Measurements from ENCODE around the gene ITK.

ITK gene

DNA sequence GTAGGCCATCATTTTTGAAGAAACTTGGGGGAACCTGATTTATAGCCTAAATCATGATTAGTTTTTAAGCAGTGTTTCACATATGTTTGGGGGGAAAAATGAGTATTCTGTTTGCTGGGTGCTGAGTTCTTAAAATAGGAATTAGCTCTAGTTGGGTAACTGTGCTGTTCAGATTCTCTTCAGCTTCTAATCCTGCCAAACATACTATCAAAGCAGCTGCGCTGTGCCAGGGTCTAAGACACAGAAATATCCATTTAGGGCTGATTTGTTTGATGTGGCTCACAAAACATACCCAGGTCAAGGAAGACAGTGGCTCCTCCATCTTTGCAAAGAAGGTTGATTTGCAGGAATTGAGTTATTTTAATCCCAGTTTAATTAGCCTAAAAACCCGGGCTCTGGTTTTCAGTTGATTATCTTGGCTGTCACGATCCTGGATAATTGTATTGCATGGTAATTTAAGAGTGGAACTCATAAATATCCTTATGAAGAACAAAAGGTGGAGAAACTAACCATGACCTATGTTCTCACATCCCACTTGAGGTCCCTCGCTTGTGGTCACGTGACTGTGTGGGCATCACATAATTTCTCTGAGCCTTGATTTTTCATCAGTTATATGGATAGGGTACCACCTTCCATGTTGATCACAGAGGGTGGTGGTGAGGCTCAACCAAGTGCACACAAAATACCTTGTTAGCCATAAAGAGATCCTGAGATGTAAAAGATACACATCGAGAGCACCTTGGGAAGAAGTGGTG is 104.0 kb downstream of the ITK start:
- peaks cover 71% of the 10 kb centered on the region for H3K36me3 ChIP-seq
- no peak overlapping the region for H3K4me2 ChIP-seq
- H3K9me3 ChIP-seq = no peaks in the 10 kb centered on the region
- no peak overlapping the region for H3K9ac ChIP-seq
- no peaks in the 10 kb centered on the region for H3K27me3 ChIP-seq
- peaks cover 32% of the 10 kb centered on the region for H3K4me1 ChIP-seq
- H3K27ac ChIP-seq = no peak overlapping the region
- TF ChIP-seq Cebpa-rat (IDR thresholded peaks at IDR 0.05) = no peak
- no peak overlapping the region for H3K4me3 ChIP-seq
- peaks cover 99% of the 10 kb centered on the region for H4K20me1 ChIP-seq

DNA sequence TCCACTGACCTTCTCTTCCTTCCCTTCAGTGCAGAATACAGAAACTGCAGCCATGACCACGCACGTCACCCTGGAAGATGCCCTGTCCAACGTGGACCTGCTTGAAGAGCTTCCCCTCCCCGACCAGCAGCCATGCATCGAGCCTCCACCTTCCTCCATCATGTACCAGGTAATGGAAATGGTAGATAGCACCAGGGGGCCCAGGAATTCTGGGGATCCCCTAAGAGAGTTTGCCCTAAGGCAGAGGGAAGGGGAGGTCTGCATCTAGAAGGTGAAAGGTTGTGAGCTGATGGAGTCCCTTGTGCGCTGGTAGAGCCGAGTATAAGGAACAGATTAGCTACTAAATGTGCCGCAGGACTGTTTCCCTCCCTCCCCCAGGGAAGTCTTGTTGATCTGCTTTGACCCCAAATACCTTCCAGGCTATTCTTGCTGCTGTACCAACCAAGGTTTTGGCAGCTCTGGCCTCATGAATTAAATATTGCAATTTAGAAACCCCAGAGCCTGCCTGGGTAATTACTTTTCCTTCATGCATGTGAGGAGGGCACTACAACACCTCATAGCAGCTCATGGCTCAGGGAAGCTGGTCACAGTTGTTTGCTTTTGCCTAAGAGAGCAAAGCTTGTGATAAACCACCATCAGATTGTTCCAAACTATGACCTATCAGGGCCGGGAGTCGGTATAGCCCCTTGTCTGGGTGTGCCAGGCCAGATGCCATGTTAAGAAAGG is 104.8 kb downstream of the ITK start:
- no peak for TF ChIP-seq Cebpa-rat (IDR thresholded peaks at IDR 0.05)
- no peaks in the 10 kb centered on the region for H3K9me3 ChIP-seq
- H3K4me3 ChIP-seq = no peak overlapping the region
- no peak overlapping the region for H3K4me2 ChIP-seq
- peaks cover 32% of the 10 kb centered on the region for H3K4me1 ChIP-seq
- H3K27ac ChIP-seq = no peak overlapping the region
- H4K20me1 ChIP-seq = peaks cover 99% of the 10 kb centered on the region
- H3K9ac ChIP-seq = no peak overlapping the region
- peaks cover 76% of the 10 kb centered on the region for H3K36me3 ChIP-seq
- H3K27me3 ChIP-seq = no peaks in the 10 kb centered on the region

DNA sequence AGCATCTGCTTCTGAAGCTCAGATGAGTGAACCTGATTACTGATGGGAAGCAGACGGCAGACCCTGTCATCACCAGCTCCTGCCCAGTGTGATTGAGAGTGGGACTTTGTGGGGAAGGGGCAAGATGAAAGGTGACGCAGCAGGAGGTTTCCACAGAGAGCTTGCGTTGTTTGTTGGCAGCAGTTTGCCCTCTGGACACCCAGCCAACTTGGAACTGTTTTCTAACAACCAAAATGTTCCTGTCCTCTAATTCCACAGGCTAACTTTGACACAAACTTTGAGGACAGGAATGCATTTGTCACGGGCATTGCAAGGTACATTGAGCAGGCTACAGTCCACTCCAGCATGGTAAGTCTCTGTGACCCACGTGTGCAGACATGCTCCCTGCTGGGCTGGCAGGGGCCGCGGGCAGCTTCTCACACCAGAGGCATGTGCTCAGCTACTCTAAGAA is 106.1 kb downstream of the ITK start:
- Histone ChIP-seq H3K4me1 (peaks cover 30% of the 10 kb centered on the region), H3K36me3 (peaks cover 83% of the 10 kb centered on the region), H3K4me3 (no peak overlapping the region), H3K27ac (no peak overlapping the region), H3K27me3 (no peaks in the 10 kb centered on the region), H3K9me3 (no peaks in the 10 kb centered on the region), H3K9ac (no peak overlapping the region), H4K20me1 (peaks cover 99% of the 10 kb centered on the region), H3K4me2 (no peak overlapping the region)
- TF ChIP-seq Cebpa-rat (IDR thresholded peaks at IDR 0.05) = no peak

DNA sequence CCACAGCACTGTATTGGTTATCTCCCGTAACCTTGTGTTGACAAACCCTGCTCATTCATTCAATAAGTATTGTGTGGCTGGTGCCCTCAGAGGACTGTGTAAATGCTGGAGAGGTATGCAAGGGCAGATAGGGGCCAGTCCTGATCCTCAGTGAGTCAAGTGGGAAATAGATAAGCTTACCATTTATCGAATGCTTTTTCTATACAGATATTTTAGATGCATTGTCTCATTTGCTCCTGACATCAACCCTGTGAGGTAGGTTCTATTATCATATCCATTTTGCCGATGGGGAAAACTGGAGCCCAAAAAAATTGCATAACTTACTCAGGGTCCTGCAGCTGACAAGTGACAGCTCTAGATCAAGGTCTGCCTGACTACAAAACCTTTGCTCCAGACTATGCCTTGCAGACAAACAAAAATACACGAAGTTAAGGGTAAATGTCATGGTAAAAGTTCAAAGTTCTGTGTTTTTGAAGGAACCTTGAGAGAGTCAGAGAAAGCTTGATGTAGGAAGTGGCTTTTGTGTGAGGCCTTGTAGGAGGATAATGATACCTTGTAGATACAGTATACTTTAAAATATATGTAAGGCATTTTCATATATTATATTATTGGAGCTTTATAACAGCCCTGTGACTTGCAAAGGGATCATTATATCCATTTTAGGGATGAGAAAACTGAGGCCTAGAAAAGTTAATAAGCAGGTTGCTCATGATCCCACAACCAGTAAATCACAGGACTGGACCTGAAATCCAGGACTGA is 107.9 kb downstream of the ITK start:
- peaks cover 12% of the 10 kb centered on the region for H3K4me1 ChIP-seq
- H3K4me3 ChIP-seq = no peak overlapping the region
- H3K27ac ChIP-seq = no peak overlapping the region
- H3K9ac ChIP-seq = no peak overlapping the region
- no peak overlapping the region for H3K4me2 ChIP-seq
- H3K27me3 ChIP-seq = no peaks in the 10 kb centered on the region
- peaks cover 90% of the 10 kb centered on the region for H3K36me3 ChIP-seq
- no peak for TF ChIP-seq Cebpa-rat (IDR thresholded peaks at IDR 0.05)
- H3K9me3 ChIP-seq = no peaks in the 10 kb centered on the region
- H4K20me1 ChIP-seq = peaks cover 99% of the 10 kb centered on the region

DNA sequence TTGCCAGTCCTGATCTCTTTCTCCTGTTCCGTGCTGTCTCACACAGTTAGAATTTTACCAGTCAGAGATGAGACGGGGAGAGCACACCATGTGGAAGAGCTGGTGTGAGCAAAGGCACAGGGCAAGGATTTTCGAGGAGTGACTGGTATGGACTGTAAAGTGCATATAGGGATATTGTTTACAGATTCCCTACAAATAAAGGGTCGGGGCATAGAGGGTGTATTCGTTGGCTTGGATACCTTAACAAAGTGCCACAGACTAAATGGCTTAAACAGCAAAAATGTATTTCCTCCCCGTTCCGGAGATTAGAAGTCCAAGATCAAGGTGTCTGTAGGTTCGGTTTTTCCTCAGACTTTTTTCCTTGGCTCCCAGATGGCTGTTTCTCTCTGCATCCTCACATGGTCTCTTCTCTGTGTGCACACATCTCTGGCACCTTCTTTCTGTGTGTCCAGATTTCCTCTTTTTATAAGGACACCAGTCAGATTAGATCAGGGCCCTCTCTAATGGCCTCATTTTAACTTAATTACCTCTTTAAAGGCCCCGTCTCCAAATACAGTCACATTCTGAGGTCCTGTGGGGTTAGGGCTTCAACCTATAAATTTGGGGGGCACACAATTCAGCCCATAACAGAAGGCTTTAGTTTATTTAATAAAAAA is 108.7 kb downstream of the ITK start:
- no peak overlapping the region for H3K4me3 ChIP-seq
- H3K4me2 ChIP-seq = no peak overlapping the region
- peaks cover 96% of the 10 kb centered on the region for H3K36me3 ChIP-seq
- H3K9ac ChIP-seq = no peak overlapping the region
- H4K20me1 ChIP-seq = peaks cover 99% of the 10 kb centered on the region
- no peaks in the 10 kb centered on the region for H3K27me3 ChIP-seq
- peaks cover 7% of the 10 kb centered on the region; the same call in 1 of the 2 replicates for H3K4me1 ChIP-seq
- TF ChIP-seq Cebpa-rat (IDR thresholded peaks at IDR 0.05) = no peak
- no peaks in the 10 kb centered on the region for H3K9me3 ChIP-seq
- H3K27ac ChIP-seq = no peak overlapping the region

DNA sequence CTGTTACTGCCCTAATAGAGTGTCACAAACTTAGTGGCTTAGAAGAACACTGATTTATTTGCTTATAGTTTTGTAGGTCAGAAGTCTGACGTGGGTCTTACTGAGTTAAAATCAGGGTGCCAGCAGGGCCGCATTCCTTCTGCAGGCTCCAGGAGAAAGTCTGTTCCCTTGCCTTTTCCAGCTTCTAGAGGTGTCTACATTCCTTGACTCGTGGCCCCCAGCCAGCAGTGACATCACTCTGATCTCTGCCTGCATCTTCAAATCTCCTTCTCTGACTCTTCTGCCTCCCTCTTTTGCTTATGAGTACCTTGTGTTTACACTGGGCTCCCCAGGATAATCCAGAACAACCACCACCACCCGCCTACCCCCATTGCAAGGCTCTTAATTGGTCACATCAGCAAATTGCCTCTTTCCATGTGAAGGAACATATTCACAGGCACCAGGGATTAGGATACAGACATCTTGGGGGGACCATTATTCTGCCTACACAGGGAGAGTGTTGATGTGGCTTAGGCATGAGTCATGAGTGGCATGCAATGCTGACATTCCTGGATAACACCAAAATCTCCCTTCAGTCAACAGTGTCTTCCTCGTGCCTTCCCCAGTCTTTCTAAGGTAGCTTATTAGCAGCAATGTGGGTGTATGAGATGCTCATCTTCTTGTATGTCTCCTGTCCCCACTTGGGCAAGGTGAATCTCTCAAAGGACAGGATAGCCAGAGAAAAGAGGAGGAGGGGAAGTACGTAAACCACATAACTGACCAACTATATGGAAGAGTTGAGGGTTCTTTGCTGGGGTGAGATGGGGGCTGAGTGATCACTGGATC is 109.7 kb downstream of the ITK start:
- H3K36me3 ChIP-seq = peaks cover 96% of the 10 kb centered on the region
- H3K4me1 ChIP-seq = no peaks in the 10 kb centered on the region
- H3K27ac ChIP-seq = no peak overlapping the region
- H3K27me3 ChIP-seq = no peaks in the 10 kb centered on the region
- peaks cover 99% of the 10 kb centered on the region for H4K20me1 ChIP-seq
- no peak for TF ChIP-seq Cebpa-rat (IDR thresholded peaks at IDR 0.05)
- no peak overlapping the region for H3K4me3 ChIP-seq
- H3K9me3 ChIP-seq = no peaks in the 10 kb centered on the region
- H3K9ac ChIP-seq = no peak overlapping the region
- H3K4me2 ChIP-seq = no peak overlapping the region

DNA sequence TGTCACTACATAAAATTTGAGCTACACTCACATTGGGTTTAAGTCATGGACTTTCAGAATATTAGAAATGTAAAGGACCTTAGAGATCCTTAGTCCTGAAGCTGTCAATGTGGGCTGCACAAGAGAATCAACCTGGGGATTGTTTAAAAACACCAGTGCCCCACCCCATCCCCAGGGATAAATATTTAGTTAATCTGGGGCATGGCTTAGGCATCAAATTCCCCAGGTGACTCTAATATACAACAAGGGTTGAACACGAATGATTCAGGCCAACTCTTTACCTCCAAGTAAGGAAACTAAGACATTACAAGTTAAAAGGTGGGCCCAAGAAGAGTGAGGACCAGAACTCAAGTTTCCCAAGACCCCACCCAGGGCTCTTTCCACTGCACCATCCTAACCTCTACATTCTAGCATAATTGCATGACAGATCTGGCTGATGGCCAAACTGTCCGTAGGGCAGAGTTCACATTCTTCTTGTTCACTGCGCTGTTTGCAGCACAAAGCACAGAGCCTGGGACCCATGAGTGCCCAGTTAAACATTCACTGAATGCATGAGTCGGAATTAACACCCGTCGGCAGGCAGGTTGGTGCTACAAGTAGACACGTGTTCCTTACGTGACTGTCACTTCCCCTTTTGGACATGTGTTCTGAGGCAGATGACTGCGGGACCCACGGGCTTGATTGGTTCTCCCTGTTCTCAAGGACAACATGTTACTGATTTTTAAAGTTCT is 110.5 kb downstream of the ITK start:
- Histone ChIP-seq H3K9ac (no peak overlapping the region), H4K20me1 (peaks cover 100% of the 10 kb centered on the region), H3K4me2 (no peak overlapping the region), H3K36me3 (peaks cover 98% of the 10 kb centered on the region), H3K9me3 (no peaks in the 10 kb centered on the region), H3K27me3 (no peaks in the 10 kb centered on the region), H3K27ac (no peak overlapping the region), H3K4me1 (no peaks in the 10 kb centered on the region), H3K4me3 (no peak overlapping the region)
- no peak for TF ChIP-seq Cebpa-rat (IDR thresholded peaks at IDR 0.05)

DNA sequence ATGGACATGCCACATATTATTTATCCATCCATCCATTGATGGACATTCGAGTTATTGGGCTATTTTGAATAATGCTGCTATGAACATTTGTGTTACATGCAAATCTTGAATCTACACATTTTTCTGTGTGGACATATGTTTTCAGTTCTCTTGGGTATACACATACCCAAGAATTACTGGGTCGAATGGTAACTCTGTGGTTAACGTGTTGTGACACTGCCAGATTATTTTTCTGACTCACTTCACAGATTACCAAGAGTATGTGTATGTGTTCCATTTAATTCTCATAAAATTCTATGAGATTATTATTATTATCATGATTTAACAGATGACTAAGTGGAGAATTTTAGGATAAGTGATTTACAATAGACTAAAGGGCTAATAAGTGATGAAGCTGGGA is 112.0 kb downstream of the ITK start:
- H3K9ac ChIP-seq = no peak overlapping the region
- H3K4me2 ChIP-seq = no peak overlapping the region
- no peaks in the 10 kb centered on the region for H3K9me3 ChIP-seq
- no peak overlapping the region for H3K27ac ChIP-seq
- H3K27me3 ChIP-seq = no peaks in the 10 kb centered on the region
- H3K4me3 ChIP-seq = no peak overlapping the region
- peaks cover 99% of the 10 kb centered on the region for H3K36me3 ChIP-seq
- TF ChIP-seq Cebpa-rat (IDR thresholded peaks at IDR 0.05) = no peak
- H4K20me1 ChIP-seq = peaks cover 100% of the 10 kb centered on the region
- H3K4me1 ChIP-seq = no peaks in the 10 kb centered on the region

Measured in BLaER1 (cell line).